IMR-90 (cell line): ENCODE results near the gene MAGI1. TPM values are rescaled to one million over a fixed set of nuclear protein-coding genes. Genes with fewer than 3 reads are reported as not detected.

Experiments used
- ATAC-seq: fragments of 200-7000 bp; cut with Tn5 transposase; 2 replicates; pipeline ENCODE4 v1.9.1; 2020; ENCODE audit warnings: low read depth, mild to moderate bottlenecking, moderate library complexity
- BruUV-seq: library from RNA; stranded (reverse); fragments of 400-500 nt; replicated peaks from 2 replicates; lab custom pipeline; 2021; lab: Mats Ljungman, UMichigan
- CTCF ChIA-PET: fragments of 300-600 bp; formaldehyde crosslinking; extraction: SDS; loops from one replicate; lab custom pipeline; 2021; ENCODE audit warnings: antibody characterized with exemption; lab: Yijun Ruan, JAX
- POLR2A ChIA-PET: fragments of 300-600 bp; sonication (Branson Sonifier 250); formaldehyde crosslinking; loops from one replicate; lab custom pipeline; 2022; ENCODE audit warnings: antibody characterized with exemption; ENCODE audit not compliant: unreplicated experiment; lab: Charles Lee
- DNase-seq: peaks from one replicate; pipeline ENCODE4 v3.0.0; 2013
- H2AFZ ChIP-seq: replicated peaks from 2 replicates; pipeline ENCODE3; 2013; ENCODE audit warnings: low read length, mild to moderate bottlenecking; ENCODE audit not compliant: poor library complexity
- H2AK5ac ChIP-seq: 2 replicates; pipeline ENCODE4 v1.6.1; 2013; ENCODE audit warnings: low read depth, low read length, inconsistent platforms
- H2AK9ac ChIP-seq: replicated peaks from 2 replicates; pipeline ENCODE3; 2013; ENCODE audit warnings: mild to moderate bottlenecking, low read depth, low read length, moderate library complexity; ENCODE audit not compliant: poor library complexity
- H2BK120ac ChIP-seq: 2 replicates; pipeline ENCODE4 v1.6.1; 2013; ENCODE audit warnings: low read depth, low read length, inconsistent platforms
- H2BK15ac ChIP-seq: 3 replicates; pipeline ENCODE4 v1.6.1; 2013; ENCODE audit warnings: low read depth, low read length, inconsistent platforms
- H2BK20ac ChIP-seq: 2 replicates; pipeline ENCODE4 v1.6.1; 2013; ENCODE audit warnings: low read depth, mild to moderate bottlenecking, inconsistent platforms, low read length, moderate library complexity
- H2BK5ac ChIP-seq: 2 replicates; pipeline ENCODE4 v1.6.1; 2013; ENCODE audit warnings: mild to moderate bottlenecking, low read depth, low read length, inconsistent platforms; ENCODE audit not compliant: poor library complexity, severe bottlenecking
- H3K14ac ChIP-seq: replicated peaks from 2 replicates; pipeline ENCODE4 v1.6.1; 2013; ENCODE audit warnings: low read depth, low read length, inconsistent platforms
- H3K18ac ChIP-seq: 2 replicates; pipeline ENCODE4 v1.6.1; 2013; ENCODE audit warnings: low read depth, low read length, control low read depth
- H3K23ac ChIP-seq: 2 replicates; pipeline ENCODE4 v1.6.1; 2013; ENCODE audit warnings: low read depth, low read length, inconsistent platforms
- H3K27ac ChIP-seq: 2 replicates; pipeline ENCODE4 v1.5.1; 2013; ENCODE audit warnings: mild to moderate bottlenecking, control low read depth, low read length; ENCODE audit not compliant: insufficient read depth
- H3K27me3 ChIP-seq: 2 replicates; pipeline ENCODE4 v1.6.1; 2013; ENCODE audit warnings: low read length; ENCODE audit not compliant: control insufficient read depth, insufficient read depth
- H3K36me3 ChIP-seq: 2 replicates; pipeline ENCODE4 v1.6.1; 2013; ENCODE audit warnings: low read length, mixed read lengths; ENCODE audit not compliant: control insufficient read depth, insufficient read depth
- H3K4ac ChIP-seq: 2 replicates; pipeline ENCODE4 v1.6.1; 2013; ENCODE audit warnings: low read depth, low read length, inconsistent platforms
- H3K4me1 ChIP-seq: 2 replicates; pipeline ENCODE4 v1.6.1; 2013; ENCODE audit warnings: low read length, mixed read lengths; ENCODE audit not compliant: control insufficient read depth, insufficient read depth
- H3K4me2 ChIP-seq: 2 replicates; pipeline ENCODE4 v1.6.1; 2013; ENCODE audit warnings: low read depth, mild to moderate bottlenecking, control low read depth, low read length, moderate library complexity
- H3K4me3 ChIP-seq: 2 replicates; pipeline ENCODE4 v1.5.1; 2013; ENCODE audit warnings: low read depth, mild to moderate bottlenecking, control low read depth, low read length, moderate library complexity; ENCODE audit not compliant: insufficient read depth
- H3K56ac ChIP-seq: 2 replicates; pipeline ENCODE4 v1.6.1; 2013; ENCODE audit warnings: low read length, inconsistent platforms; ENCODE audit not compliant: insufficient read depth; ENCODE audit errors: extremely low read depth
- H3K79me1 ChIP-seq, 2 experiments: 2 replicates each; pipeline ENCODE4 v1.6.1; 2013; ENCODE audit warnings: low read length in 2 of 2, inconsistent platforms in 1 of 2, low read depth in 1 of 2
- H3K9ac ChIP-seq: 2 replicates; pipeline ENCODE4 v1.6.1; 2013; ENCODE audit warnings: low read depth, low read length, control low read depth
- H3K9me1 ChIP-seq: 2 replicates; pipeline ENCODE4 v1.6.1; 2013; ENCODE audit warnings: low read length, inconsistent platforms; ENCODE audit not compliant: insufficient read depth
- H3K9me3 ChIP-seq: 2 replicates; pipeline ENCODE4 v1.6.1; 2013; ENCODE audit warnings: low read length; ENCODE audit not compliant: control insufficient read depth, insufficient read depth
- H4K20me1 ChIP-seq: 2 replicates; pipeline ENCODE4 v1.6.1; 2013; ENCODE audit warnings: low read length, inconsistent platforms; ENCODE audit not compliant: insufficient read depth
- H4K5ac ChIP-seq: 2 replicates; pipeline ENCODE4 v1.6.1; 2013; ENCODE audit warnings: mild to moderate bottlenecking, low read depth, low read length, control low read depth
- H4K8ac ChIP-seq, 2 experiments: 2 replicates each; pipeline ENCODE4 v1.6.1; 2013; ENCODE audit warnings: low read depth in 2 of 2, low read length in 2 of 2, control low read depth in 1 of 2, inconsistent platforms in 1 of 2
- H4K91ac ChIP-seq: 2 replicates; pipeline ENCODE4 v1.6.1; 2013; ENCODE audit warnings: low read depth, low read length, inconsistent platforms; ENCODE audit not compliant: insufficient read depth
- NFE2L2 ChIP-seq: fragments of 150-350 bp; IDR thresholded peaks from 2 replicates; pipeline ENCODE4 v1.6.1; 2016; ENCODE audit warnings: low read depth, mild to moderate bottlenecking, low read length
- POLR2A ChIP-seq: IDR thresholded peaks from 2 replicates; pipeline ENCODE4 v1.6.1; 2012; ENCODE audit warnings: mild to moderate bottlenecking, low read depth, low read length
- USF2 ChIP-seq: fragments of 150-350 bp; IDR thresholded peaks from 2 replicates; pipeline ENCODE4 v1.6.1; 2017; ENCODE audit warnings: mild to moderate bottlenecking, antibody characterized with exemption, low read length, low read depth
- WGBS, 2 experiments: methylation state at CpG; one replicate each; pipeline versions ENCODE4 v1.1.5 to v1.1.7; 2013; ENCODE audit warnings: missing lambda C conversion rate in 2 of 2; ENCODE audit not compliant: insufficient read length in 1 of 2; ENCODE audit errors: extremely low coverage in 2 of 2; 5-methylcytosine and 5-hydroxymethylcytosine counted together
- dilution Hi-C: fragments of 300-500 bp; cut with HindIII; formaldehyde crosslinking; loops from one replicate; pipeline ENCODE4 v1.14.3; 2018; ENCODE audit warnings: low sequenced_read_pairs; ENCODE audit not compliant: unreplicated experiment
- in situ Hi-C: fragments of 300-500 bp; cut with MboI; formaldehyde crosslinking; loops from 3 replicates; pipeline ENCODE4 v1.14.3; 2019; ENCODE audit warnings: low sequenced_read_pairs, inconsistent platforms, mixed read lengths
- intact Hi-C: fragments of 100-400 bp; cut with micrococcal nuclease; formaldehyde crosslinking; loops from 2 replicates; pipeline ENCODE4 v1.10.0; 2022
- polyA plus RNA-seq, 3 experiments: library from polyadenylated mRNA; depleted of rRNA; stranded (reverse); fragments of >200 nt; gene quantifications; 2 replicates each; pipeline ENCODE4 v1.2.3, GENCODE V29; 2012; ENCODE audit warnings: low replicate concordance in 1 of 3
- total RNA-seq: library from RNA; depleted of rRNA; stranded (reverse); fragments of >200 nt; gene quantifications from 2 replicates; pipeline ENCODE4 v1.2.3, GENCODE V29; 2012

Gene MAGI1
- total and polyA plus RNA-seq, 2 of the 4 experiments (the other 2 are of a cell fraction): 14.5 to 24.2 TPM

- Histone ChIP-seq H3K27me3 (no peaks in the 10 kb centered on the region), H4K5ac (no peak overlapping the region), H2BK5ac (no peak overlapping the region), H2BK15ac (peak overlapping the region; percentile 15; the same call in 1 of the 3 replicates), H3K9me3 (no peaks in the 10 kb centered on the region), H3K14ac (peak overlapping the region; percentile 16; the same call in 1 of the 2 replicates), H4K20me1 (peaks cover 5% of the 10 kb centered on the region; the same call in 1 of the 2 replicates), H3K4me3 (no peak overlapping the region), H3K9ac (no peak overlapping the region), H3K9me1 (peaks cover 9% of the 10 kb centered on the region; the same call in 1 of the 2 replicates), H3K56ac (no peak overlapping the region), H3K4me1 (peaks cover 12% of the 10 kb centered on the region; the same call in 1 of the 2 replicates), H3K79me1 (peaks cover 25 to 67% of the 10 kb centered on the region in 2 experiments), H2BK120ac (no peak overlapping the region), H2AK5ac (peak overlapping the region; percentile 27), H3K4me2 (no peak overlapping the region), H2AFZ (no peak overlapping the region), H3K36me3 (no peaks in the 10 kb centered on the region), H4K8ac (no peak overlapping the region), H3K18ac (no peak overlapping the region), H2AK9ac (no peak overlapping the region), H4K91ac (no peak overlapping the region), H3K4ac (no peak overlapping the region), H2BK20ac (no peak overlapping the region; the same call in 1 of the 2 replicates), H3K27ac (no peak overlapping the region), H3K23ac (peak overlapping the region; percentile 48; the same call in 1 of the 2 replicates)
- intact Hi-C loops (loop anchor here (10.0 kb wide), 1 partner anchor 248 kb away; no protein-coding TSS in a partner anchor), dilution Hi-C loops (no loop called here), in situ Hi-C loops (no loop called here)
- WGBS, 2 experiments: 40% methylated on average over 1 of the region's 5 CpGs; no CpG with 5 or more reads in 1 of the 2 experiments
- TF ChIP-seq USF2 (no peak), NFE2L2 (no peak), POLR2A (no peak)
- ATAC-seq (no peak), DNase-seq (no peak)
- CTCF ChIA-PET: no interaction called here
- BruUV-seq: no TSS peak
- POLR2A ChIA-PET: no interaction called here
Measured at GRCh38 chr3:65886391-65886790, 152.3 kb downstream of the MAGI1 start.
